Duodenal mucosa (tissue), 2 donors: ENCODE measurements around the gene KCNMB2.

ENCODE experiments used
- H3K27ac ChIP-seq: one replicate; pipeline ENCODE4 v1.7.0; 2013; ENCODE audit warnings: low read depth, low read length
- H3K27me3 ChIP-seq, 2 donors: one replicate each; pipeline ENCODE4 v1.7.0; 2013; ENCODE audit warnings: low read length in 2 of 2, control low read depth in 1 of 2; ENCODE audit not compliant: insufficient read depth in 2 of 2, control insufficient read depth in 1 of 2
- H3K36me3 ChIP-seq, 2 donors: one replicate each; pipeline ENCODE4 v1.7.0; 2013; ENCODE audit warnings: low read length in 2 of 2, control low read depth in 1 of 2; ENCODE audit not compliant: insufficient read depth in 2 of 2, control insufficient read depth in 1 of 2
- H3K4me1 ChIP-seq, 2 donors: one replicate each; pipeline ENCODE4 v1.7.0; 2013; ENCODE audit warnings: low read length in 2 of 2, control low read depth in 1 of 2; ENCODE audit not compliant: insufficient read depth in 2 of 2, control insufficient read depth in 1 of 2
- H3K4me3 ChIP-seq, 2 donors: one replicate each; pipeline ENCODE4 v1.7.0; 2013; ENCODE audit warnings: low read length in 2 of 2, low read depth in 1 of 2
- H3K9ac ChIP-seq, 2 donors: one replicate each; pipeline ENCODE4 v1.7.0; 2013; ENCODE audit warnings: low read length in 2 of 2, low read depth in 1 of 2
- H3K9me3 ChIP-seq, 2 donors: one replicate each; pipeline ENCODE4 v1.7.0; 2013; ENCODE audit warnings: low read length in 2 of 2, control low read depth in 1 of 2; ENCODE audit not compliant: control insufficient read depth in 1 of 2

KCNMB2 gene

GRCh38 chr3:178707311-178708031 is 171.2 kb downstream of the KCNMB2 start:
- no peaks in the 10 kb centered on the region for H3K36me3 ChIP-seq
- no peaks in the 10 kb centered on the region for H3K27me3 ChIP-seq
- no peak overlapping the region for H3K4me3 ChIP-seq
- no peaks in the 10 kb centered on the region for H3K9me3 ChIP-seq
- no peak overlapping the region for H3K9ac ChIP-seq
- no peak overlapping the region for H3K27ac ChIP-seq
- H3K4me1 ChIP-seq, result no peaks in the 10 kb centered on the region

GRCh38 chr3:178709051-178709450 is 172.8 kb downstream of the KCNMB2 start:
- Histone ChIP-seq H3K4me3 (no peak overlapping the region), H3K36me3 (no peaks in the 10 kb centered on the region), H3K4me1 (no peaks in the 10 kb centered on the region), H3K27ac (no peak overlapping the region), H3K9ac (no peak overlapping the region), H3K27me3 (no peaks in the 10 kb centered on the region), H3K9me3 (no peaks in the 10 kb centered on the region)

GRCh38 chr3:178711753-178712152 is 175.5 kb downstream of the KCNMB2 start:
- H3K9me3 ChIP-seq, result no peaks in the 10 kb centered on the region
- H3K4me1 ChIP-seq, result no peaks in the 10 kb centered on the region
- no peak overlapping the region for H3K4me3 ChIP-seq
- no peaks in the 10 kb centered on the region for H3K36me3 ChIP-seq
- H3K27me3 ChIP-seq, result no peaks in the 10 kb centered on the region
- H3K9ac ChIP-seq, result no peak overlapping the region
- H3K27ac ChIP-seq, result no peak overlapping the region

- no peaks in the 10 kb centered on the region for H3K36me3 ChIP-seq
- no peak overlapping the region for H3K27ac ChIP-seq
- H3K9me3 ChIP-seq, result no peaks in the 10 kb centered on the region
- no peak overlapping the region for H3K9ac ChIP-seq
- no peak overlapping the region for H3K4me3 ChIP-seq
- H3K27me3 ChIP-seq, result no peaks in the 10 kb centered on the region
- H3K4me1 ChIP-seq, result no peaks in the 10 kb centered on the region
These were observed 176.0 kb downstream of the KCNMB2 start for GRCh38 chr3:178712247-178712646.

GRCh38 chr3:178714925-178715832 is 178.9 kb downstream of the KCNMB2 start:
- no peaks in the 10 kb centered on the region for H3K36me3 ChIP-seq
- H3K27ac ChIP-seq, result no peak overlapping the region
- H3K27me3 ChIP-seq, result no peaks in the 10 kb centered on the region
- H3K4me3 ChIP-seq, result no peak overlapping the region
- no peaks in the 10 kb centered on the region for H3K9me3 ChIP-seq
- no peaks in the 10 kb centered on the region for H3K4me1 ChIP-seq
- H3K9ac ChIP-seq, result no peak overlapping the region

- H3K27me3 ChIP-seq, result no peaks in the 10 kb centered on the region
- no peak overlapping the region for H3K4me3 ChIP-seq
- H3K36me3 ChIP-seq, result no peaks in the 10 kb centered on the region
- no peak overlapping the region for H3K27ac ChIP-seq
- no peak overlapping the region for H3K9ac ChIP-seq
- H3K9me3 ChIP-seq, result no peaks in the 10 kb centered on the region
- H3K4me1 ChIP-seq, result no peaks in the 10 kb centered on the region
These were observed 182.9 kb downstream of the KCNMB2 start for GRCh38 chr3:178718995-178719635.

GRCh38 chr3:178732824-178733223 is 196.6 kb downstream of the KCNMB2 start:
- Histone ChIP-seq H3K9ac (no peak overlapping the region), H3K27me3 (no peaks in the 10 kb centered on the region), H3K27ac (no peak overlapping the region), H3K4me3 (no peak overlapping the region), H3K36me3 (no peaks in the 10 kb centered on the region), H3K4me1 (no peaks in the 10 kb centered on the region), H3K9me3 (no peaks in the 10 kb centered on the region)

- H3K27me3 ChIP-seq, result no peaks in the 10 kb centered on the region
- no peaks in the 10 kb centered on the region for H3K9me3 ChIP-seq
- no peak overlapping the region for H3K4me3 ChIP-seq
- H3K9ac ChIP-seq, result no peak overlapping the region
- H3K4me1 ChIP-seq, result no peaks in the 10 kb centered on the region
- H3K27ac ChIP-seq, result no peak overlapping the region
- no peaks in the 10 kb centered on the region for H3K36me3 ChIP-seq
These were observed 198.9 kb downstream of the KCNMB2 start for GRCh38 chr3:178735032-178735674.

- no peaks in the 10 kb centered on the region for H3K9me3 ChIP-seq
- H3K4me1 ChIP-seq, result no peaks in the 10 kb centered on the region
- no peak overlapping the region for H3K27ac ChIP-seq
- no peaks in the 10 kb centered on the region for H3K27me3 ChIP-seq
- no peak overlapping the region for H3K9ac ChIP-seq
- no peak overlapping the region for H3K4me3 ChIP-seq
- no peaks in the 10 kb centered on the region for H3K36me3 ChIP-seq
These were observed 200.1 kb downstream of the KCNMB2 start for GRCh38 chr3:178736300-178736699.

GRCh38 chr3:178739720-178740119 is 203.5 kb downstream of the KCNMB2 start:
- H3K27ac ChIP-seq, result no peak overlapping the region
- H3K36me3 ChIP-seq, result no peaks in the 10 kb centered on the region
- no peaks in the 10 kb centered on the region for H3K9me3 ChIP-seq

More at GRCh38 chr3:178739720-178740119, 203.5 kb downstream of the KCNMB2 start:
- Histone ChIP-seq H3K9ac (no peak overlapping the region), H3K27me3 (no peaks in the 10 kb centered on the region), H3K4me1 (no peaks in the 10 kb centered on the region), H3K4me3 (no peak overlapping the region)
